WTC11 (cell line): ENCODE results near the gene ERCC8.

Source experiments
- ZNF263 ChIP-seq: sonication (generic); formaldehyde crosslinking; IDR thresholded peaks from 2 replicates; pipeline ENCODE4 v1.8.1; 2022; ENCODE audit warnings: low read depth, mild to moderate bottlenecking, moderate library complexity, missing genetic modification reagents
- TF ChIP-seq, protein P1 (sequence below): fragments of 200-600 bp; IDR thresholded peaks from 2 replicates; pipeline ENCODE4 v1.8.0; 2022; ENCODE audit warnings: antibody characterized with exemption

DNA sequence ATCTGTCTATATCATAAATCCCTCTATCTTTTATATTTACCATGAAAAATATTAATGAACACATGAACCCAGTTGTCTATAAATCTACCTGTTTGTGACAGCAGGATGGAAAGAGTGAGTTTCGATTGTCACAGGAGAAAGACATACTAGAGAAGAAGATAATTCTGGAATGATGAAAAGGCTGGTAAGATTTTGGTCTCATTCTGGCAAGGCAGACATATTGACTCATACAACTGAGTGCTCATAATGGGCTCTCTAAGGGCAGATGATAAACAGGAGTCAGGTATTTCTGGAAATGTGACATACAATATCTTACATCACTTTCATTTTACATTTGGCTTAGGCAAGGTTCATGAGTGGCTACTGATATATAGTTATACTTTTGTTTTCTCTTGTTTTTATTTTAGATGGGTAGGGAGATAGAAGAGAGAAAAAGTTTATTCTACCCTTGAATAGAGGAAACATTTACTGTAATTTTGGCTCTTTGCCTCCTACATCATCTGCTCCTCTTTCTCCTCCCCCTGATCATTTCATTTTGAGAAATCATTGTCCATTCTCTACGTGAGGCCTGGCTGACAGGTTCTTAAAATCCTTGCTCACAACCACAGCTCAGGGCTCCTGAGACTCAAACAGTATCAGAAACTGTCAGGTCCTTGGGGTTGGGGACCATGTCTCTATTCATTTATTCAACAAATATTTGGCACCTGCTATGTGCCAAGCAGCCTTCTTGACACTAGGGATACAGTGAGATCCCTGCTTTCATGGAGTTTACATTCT is 115.2 kb downstream of the ERCC8 start:
- TF ChIP-seq, protein P1, sequence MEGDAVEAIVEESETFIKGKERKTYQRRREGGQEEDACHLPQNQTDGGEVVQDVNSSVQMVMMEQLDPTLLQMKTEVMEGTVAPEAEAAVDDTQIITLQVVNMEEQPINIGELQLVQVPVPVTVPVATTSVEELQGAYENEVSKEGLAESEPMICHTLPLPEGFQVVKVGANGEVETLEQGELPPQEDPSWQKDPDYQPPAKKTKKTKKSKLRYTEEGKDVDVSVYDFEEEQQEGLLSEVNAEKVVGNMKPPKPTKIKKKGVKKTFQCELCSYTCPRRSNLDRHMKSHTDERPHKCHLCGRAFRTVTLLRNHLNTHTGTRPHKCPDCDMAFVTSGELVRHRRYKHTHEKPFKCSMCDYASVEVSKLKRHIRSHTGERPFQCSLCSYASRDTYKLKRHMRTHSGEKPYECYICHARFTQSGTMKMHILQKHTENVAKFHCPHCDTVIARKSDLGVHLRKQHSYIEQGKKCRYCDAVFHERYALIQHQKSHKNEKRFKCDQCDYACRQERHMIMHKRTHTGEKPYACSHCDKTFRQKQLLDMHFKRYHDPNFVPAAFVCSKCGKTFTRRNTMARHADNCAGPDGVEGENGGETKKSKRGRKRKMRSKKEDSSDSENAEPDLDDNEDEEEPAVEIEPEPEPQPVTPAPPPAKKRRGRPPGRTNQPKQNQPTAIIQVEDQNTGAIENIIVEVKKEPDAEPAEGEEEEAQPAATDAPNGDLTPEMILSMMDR = no peak
- TF ChIP-seq ZNF263 (CRISPR knock-in tag) = no peak
